Endothelial cell (in vitro differentiated cells): Measurements from ENCODE around the gene ANGPTL4. TPM values are rescaled to one million over a fixed set of nuclear protein-coding genes. Genes with fewer than 3 reads are reported as not detected.

Experiments
- DNase-seq: peaks from one replicate; pipeline ENCODE4 v3.0.0; 2021; ENCODE audit warnings: low spot score
- H3K27ac Mint-ChIP-seq: one replicate; pipeline ENCODE4 v1.8.0; 2021; ENCODE audit warnings: mixed read lengths, inconsistent platforms; ENCODE audit not compliant: unreplicated experiment
- H3K27me3 Mint-ChIP-seq: one replicate; pipeline ENCODE4 v1.8.0; 2021; ENCODE audit warnings: mild to moderate bottlenecking, moderate library complexity, mixed read lengths, inconsistent platforms; ENCODE audit not compliant: unreplicated experiment
- H3K36me3 Mint-ChIP-seq: one replicate; pipeline ENCODE4 v1.8.0; 2021; ENCODE audit warnings: mild to moderate bottlenecking, low read depth, mixed read lengths, inconsistent platforms; ENCODE audit not compliant: unreplicated experiment
- H3K4me1 Mint-ChIP-seq: one replicate; pipeline ENCODE4 v1.8.0; 2021; ENCODE audit warnings: mild to moderate bottlenecking, mixed read lengths, inconsistent platforms; ENCODE audit not compliant: unreplicated experiment
- H3K4me3 Mint-ChIP-seq: one replicate; pipeline ENCODE4 v1.8.0; 2021; ENCODE audit warnings: mild to moderate bottlenecking, mixed read lengths, inconsistent platforms; ENCODE audit not compliant: unreplicated experiment
- H3K9me3 Mint-ChIP-seq: one replicate; pipeline ENCODE4 v1.8.0; 2021; ENCODE audit warnings: mixed read lengths, inconsistent platforms; ENCODE audit not compliant: unreplicated experiment
- CTCF ChIP-seq: fragments of 200-600 bp; sonication (generic); IDR thresholded peaks from one replicate; pipeline ENCODE4 v1.5.0; 2021; ENCODE audit warnings: antibody characterized with exemption; ENCODE audit not compliant: unreplicated experiment
- total RNA-seq: library from RNA; stranded (reverse); fragmentation: NEBNext Ultra II Directional; extraction: Animal tissue kit (Norgen Biotek cat#: 25700); gene quantifications from one replicate; pipeline ENCODE4 v1.2.1, GENCODE V29; 2021; ENCODE audit not compliant: unreplicated experiment

ANGPTL4 gene
- total RNA-seq, 1 donor from 2014 or later = 14.3 TPM

- no peak for TF ChIP-seq CTCF
- no peak for DNase-seq
- Mint-ChIP-seq H3K9me3 (no peaks in the 10 kb centered on the region), H3K27ac (peak overlapping the region; percentile 1), H3K4me3 (peak overlapping the region; percentile 1), H3K36me3 (peaks cover 8% of the 10 kb centered on the region), H3K4me1 (peaks cover 6% of the 10 kb centered on the region), H3K27me3 (peaks cover 2% of the 10 kb centered on the region)
Measured at GRCh38 chr19:8355631-8356402, 8.1 kb upstream of the ANGPTL4 start.

GRCh38 chr19:8357007-8357521 is 6.9 kb upstream of the ANGPTL4 start:
- no peak for TF ChIP-seq CTCF
- Mint-ChIP-seq H3K27ac (peak overlapping the region; percentile 30), H3K4me1 (peaks cover 8% of the 10 kb centered on the region), H3K27me3 (peaks cover 2% of the 10 kb centered on the region), H3K36me3 (peaks cover 8% of the 10 kb centered on the region), H3K4me3 (no peak overlapping the region), H3K9me3 (no peaks in the 10 kb centered on the region)
- no peak for DNase-seq

GRCh38 chr19:8358948-8359347 is 5.0 kb upstream of the ANGPTL4 start:
- peaks cover 8% of the 10 kb centered on the region for H3K36me3 Mint-ChIP-seq
- DNase-seq = no peak
- H3K4me3 Mint-ChIP-seq = no peak overlapping the region
- no peak for TF ChIP-seq CTCF
- no peak overlapping the region for H3K27ac Mint-ChIP-seq
- peaks cover 4% of the 10 kb centered on the region for H3K27me3 Mint-ChIP-seq
- peaks cover 12% of the 10 kb centered on the region for H3K4me1 Mint-ChIP-seq
- H3K9me3 Mint-ChIP-seq = no peaks in the 10 kb centered on the region

- Mint-ChIP-seq H3K27ac (no peak overlapping the region), H3K27me3 (peaks cover 4% of the 10 kb centered on the region), H3K9me3 (no peaks in the 10 kb centered on the region), H3K36me3 (peaks cover 8% of the 10 kb centered on the region), H3K4me1 (peaks cover 12% of the 10 kb centered on the region), H3K4me3 (no peak overlapping the region)
- DNase-seq = no peak
- no peak for TF ChIP-seq CTCF
Measured at GRCh38 chr19:8360196-8360595, 3.8 kb upstream of the ANGPTL4 start.
